HG03354 (cell line): ENCODE measurements around the gene GDF9.

Source experiments
- ATAC-seq: cut with Tn5 transposase; IDR thresholded peaks from one replicate; pipeline ENCODE4 v1.9.1; 2021; ENCODE audit warnings: mild to moderate bottlenecking; ENCODE audit not compliant: unreplicated experiment, poor library complexity, severe bottlenecking

Gene GDF9

GRCh38 chr5:132823481-132824050 is 42.7 kb downstream of the GDF9 start:
- no peak for ATAC-seq

DNA sequence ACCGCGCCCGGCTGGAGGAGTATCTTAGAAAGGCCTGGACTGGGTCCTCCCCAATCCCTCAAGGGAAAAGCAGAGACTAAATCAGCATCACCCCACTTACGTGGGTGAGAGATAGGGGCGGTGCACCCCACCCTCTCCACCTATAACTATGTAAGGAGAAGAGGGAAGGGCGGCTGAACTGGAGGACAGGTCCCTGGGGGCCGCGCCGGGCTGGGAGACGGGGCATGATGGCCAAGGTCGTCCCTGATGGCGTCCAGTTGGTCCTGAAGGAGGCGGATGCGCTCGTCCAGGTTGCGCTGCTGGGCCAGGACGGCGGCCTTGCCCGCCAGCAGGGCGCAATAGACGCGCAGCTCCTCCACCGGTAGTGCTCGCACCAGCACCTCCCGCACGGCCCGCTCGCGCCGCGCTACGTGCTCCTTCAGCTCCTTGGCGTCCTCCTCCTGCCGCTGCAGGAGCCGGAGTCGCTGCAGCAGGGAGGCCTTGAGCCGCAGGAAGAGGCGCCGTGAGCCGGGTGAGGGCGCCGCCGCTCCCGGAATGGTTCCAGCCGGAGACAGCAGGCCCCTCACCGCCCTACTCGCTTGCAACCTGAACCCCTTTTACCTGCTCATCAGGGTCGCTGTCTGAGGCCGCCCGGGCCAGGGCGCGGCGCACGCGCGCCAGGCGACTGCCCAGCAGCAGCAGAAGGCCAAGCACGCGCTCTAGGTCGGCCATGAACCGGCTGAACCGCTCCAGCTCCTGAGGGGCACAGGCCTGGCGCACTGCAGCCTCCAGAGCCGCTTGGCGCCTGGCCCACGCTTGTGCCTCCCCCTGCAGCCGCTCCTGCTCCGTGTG is 43.4 kb downstream of the GDF9 start:
- ATAC-seq: no peak

DNA sequence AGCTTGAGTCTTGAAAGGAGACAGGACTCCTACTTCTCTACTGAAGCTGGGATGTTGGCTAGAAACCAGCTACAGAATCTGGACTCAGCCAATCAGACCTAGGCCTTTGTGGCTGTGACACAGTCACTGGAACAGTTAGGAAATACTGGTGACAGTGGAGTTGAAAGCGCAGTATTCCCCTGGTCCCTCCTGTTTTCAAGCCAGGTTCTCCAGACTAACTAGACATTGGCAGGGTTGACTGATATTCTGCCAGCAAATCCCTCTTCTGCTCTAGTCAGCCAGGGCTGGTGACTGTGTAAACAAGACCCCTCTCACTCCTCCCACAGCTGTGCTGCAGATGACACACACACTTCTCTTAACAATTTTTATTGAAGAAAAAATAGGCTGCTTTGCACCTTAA is 44.5 kb downstream of the GDF9 start:
- ATAC-seq: no peak

GRCh38 chr5:132821350-132821749 is 44.9 kb downstream of the GDF9 start:
- no peak for ATAC-seq

GRCh38 chr5:132820162-132820754 is 46.0 kb downstream of the GDF9 start:
- peak; percentile 86 for ATAC-seq

DNA sequence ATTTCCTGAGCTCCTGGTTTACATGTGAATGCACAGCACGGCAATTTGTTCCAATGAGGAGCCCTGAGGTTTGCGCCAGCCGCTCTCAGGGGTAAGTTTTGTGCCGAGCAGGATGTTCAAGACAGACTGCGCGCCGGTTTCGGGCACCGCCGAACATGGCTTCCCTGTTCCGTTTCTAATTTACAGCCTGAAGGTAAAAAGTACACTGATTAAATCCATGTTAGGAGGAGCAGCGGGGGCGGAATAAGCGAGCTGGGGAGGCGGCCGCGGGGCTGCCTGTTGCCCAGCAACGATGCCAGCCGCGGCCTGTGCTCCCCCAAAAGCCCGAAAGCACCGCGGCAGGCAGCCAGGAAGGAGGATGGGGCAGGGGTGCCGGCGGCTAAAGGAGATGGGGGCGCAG is 46.8 kb downstream of the GDF9 start:
- no peak for ATAC-seq

DNA sequence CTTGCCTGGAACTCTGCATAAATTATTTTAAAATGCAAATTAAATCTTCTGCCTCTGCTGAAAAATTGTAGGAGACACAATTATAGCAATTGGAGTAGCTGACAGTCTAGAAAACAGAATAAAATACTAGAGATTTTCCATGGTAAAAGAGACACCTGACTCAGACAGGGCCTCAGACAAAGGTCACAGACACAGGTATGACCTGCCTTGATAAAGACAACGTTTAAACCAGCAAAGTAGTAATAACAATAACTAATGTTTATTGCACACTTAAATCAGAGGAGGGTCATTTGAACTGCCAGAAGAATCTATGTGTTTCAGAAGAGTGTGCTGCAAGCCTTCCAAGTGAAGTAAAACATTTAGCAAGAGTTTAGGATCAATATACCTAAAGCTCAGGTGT is 49.3 kb downstream of the GDF9 start:
- no peak for ATAC-seq

DNA sequence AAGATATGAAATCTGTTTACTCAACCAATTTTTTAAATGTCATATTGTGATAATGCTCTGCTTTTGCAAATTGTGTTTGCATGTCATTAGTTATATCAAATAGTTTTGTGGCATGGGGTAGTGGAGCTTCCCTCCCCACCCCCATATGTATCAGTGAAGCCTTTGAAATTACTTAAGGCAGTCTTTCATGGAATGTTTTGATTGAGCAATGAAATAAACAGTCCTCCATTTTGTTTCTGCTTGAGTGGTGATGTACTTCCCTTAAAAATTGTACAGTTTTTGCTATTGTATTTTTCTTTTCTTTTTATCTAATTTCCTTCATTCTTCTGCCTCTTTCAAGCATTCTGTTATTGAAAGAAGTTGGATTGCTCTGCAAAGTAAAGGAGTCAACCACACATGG is 49.7 kb downstream of the GDF9 start:
- no peak for ATAC-seq

GRCh38 chr5:132816083-132816482 is 50.2 kb downstream of the GDF9 start:
- no peak for ATAC-seq

- no peak for ATAC-seq
Observed at GRCh38 chr5:132815454-132815853, 50.8 kb downstream of the GDF9 start.

- no peak for ATAC-seq
Observed at GRCh38 chr5:132814503-132815294, 51.6 kb downstream of the GDF9 start.

DNA sequence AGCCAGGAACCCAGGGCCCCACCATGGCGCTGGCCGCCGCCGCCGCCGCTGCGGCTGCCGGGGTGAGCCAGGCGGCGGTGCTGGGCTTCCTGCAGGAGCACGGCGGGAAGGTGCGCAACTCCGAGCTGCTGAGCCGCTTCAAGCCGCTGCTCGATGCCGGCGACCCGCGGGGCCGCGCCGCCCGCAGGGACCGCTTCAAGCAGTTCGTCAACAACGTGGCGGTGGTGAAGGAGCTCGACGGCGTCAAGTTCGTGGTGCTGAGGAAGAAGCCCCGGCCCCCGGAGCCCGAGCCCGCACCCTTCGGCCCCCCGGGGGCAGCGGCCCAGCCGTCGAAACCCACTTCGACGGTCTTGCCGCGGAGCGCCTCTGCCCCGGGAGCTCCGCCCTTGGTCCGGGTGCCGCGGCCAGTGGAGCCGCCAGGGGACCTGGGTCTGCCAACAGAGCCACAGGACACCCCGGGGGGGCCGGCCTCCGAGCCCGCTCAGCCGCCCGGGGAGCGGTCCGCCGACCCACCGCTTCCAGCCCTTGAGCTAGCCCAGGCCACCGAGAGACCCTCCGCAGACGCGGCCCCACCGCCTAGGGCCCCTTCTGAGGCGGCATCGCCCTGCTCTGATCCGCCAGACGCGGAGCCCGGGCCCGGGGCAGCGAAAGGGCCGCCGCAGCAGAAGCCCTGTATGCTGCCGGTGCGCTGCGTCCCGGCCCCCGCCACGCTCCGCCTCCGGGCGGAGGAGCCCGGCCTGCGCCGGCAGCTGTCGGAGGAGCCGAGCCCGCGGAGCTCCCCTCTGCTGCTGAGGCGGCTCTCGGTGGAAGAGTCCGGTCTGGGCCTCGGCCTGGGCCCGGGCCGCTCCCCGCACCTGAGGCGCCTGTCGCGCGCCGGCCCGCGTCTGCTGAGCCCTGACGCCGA is 52.4 kb downstream of the GDF9 start:
- ATAC-seq: no peak

- no peak for ATAC-seq
Observed at GRCh38 chr5:132812781-132813598, 53.3 kb downstream of the GDF9 start, which contains the start of gene SOWAHA. SOWAHA (plus strand) TSS chr5:132813302; CDS start chr5:132813622, 320 bp downstream.

DNA sequence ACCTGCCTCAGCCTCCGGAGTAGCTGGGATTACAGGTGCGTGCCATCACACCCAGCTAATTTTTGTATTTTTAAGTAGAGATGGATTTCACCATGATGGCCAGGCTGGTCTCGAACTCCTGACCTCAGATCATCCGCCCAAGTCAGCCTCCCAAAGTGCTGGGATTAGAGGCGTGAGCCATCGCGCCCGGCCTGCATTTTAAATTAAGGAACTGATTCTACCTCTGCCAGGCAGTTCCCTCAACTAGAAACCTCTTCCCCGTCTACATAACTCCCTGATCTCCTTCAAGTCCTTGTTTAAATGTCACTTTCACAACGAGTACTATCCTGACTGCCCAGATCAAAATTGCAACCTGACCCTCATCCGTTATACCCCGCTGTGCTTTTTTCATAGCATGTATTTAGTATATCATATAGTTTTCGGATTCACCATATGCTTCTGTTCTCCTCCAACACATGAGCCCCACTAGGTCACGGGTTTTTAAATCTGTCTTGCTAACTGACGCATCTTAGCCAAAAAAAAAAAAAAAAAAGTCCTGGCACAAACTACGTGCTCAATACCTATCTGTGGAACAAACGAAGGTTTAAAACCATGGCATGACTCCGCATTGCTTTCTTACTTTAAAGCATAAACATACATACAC is 54.0 kb downstream of the GDF9 start:
- ATAC-seq: no peak
